B cell (primary cell): ENCODE results near the gene CRELD2.

Source experiments
- CTCF ChIP-seq: fragments of 200-600 bp; IDR thresholded peaks from one replicate; pipeline ENCODE4 v1.8.0; 2022; ENCODE audit warnings: antibody characterized with exemption, mild to moderate bottlenecking
- EZH2 ChIP-seq: IDR thresholded peaks from 2 replicates; pipeline ENCODE4 v1.6.1; 2012; ENCODE audit warnings: borderline replicate concordance, low read depth, mild to moderate bottlenecking, moderate library complexity, low read length; ENCODE audit not compliant: insufficient read depth, poor library complexity, severe bottlenecking

DNA sequence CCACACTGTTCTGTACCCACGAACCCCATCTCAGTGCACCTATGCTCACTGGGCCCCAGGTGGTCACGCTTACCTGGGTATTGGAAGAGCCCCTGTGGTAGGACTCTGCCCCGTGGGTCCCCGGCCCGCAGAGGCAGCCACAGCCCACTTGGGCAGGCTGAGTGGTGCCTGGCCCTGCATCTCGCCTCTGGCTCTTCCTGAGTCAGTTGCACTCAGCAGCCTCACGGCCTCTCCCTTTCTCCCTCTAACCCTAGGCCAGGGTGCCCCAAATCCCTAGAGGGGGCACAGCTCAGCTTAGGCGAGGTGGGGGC is 9.7 kb downstream of the CRELD2 start:
- TF ChIP-seq CTCF: no peak
- TF ChIP-seq EZH2: no peak
